Testis (tissue), 3 donors: ENCODE data around the gene SPDYE18. TPM values are rescaled to one million over a fixed set of nuclear protein-coding genes. Genes with fewer than 3 reads are reported as not detected.
"Not testable (repeated sequence)": the region's sequence is repeated elsewhere in the genome, so short reads cannot be mapped to it uniquely, and the experiment has no call there.

Experiments
- DNase-seq: peaks from one replicate; pipeline ENCODE4 v3.0.0-alpha.2; 2019
- H3K27ac ChIP-seq, 2 donors: fragments of 200-600 bp; sonication (generic); one replicate each; pipeline ENCODE4 v1.5.1; 2019
- H3K27me3 ChIP-seq: fragments of 200-600 bp; sonication (generic); one replicate; pipeline ENCODE4 v1.5.1; 2019
- H3K36me3 ChIP-seq: fragments of 200-600 bp; sonication (generic); one replicate; pipeline ENCODE4 v1.5.1; 2017; ENCODE audit warnings: low read depth; ENCODE audit errors: missing control alignments
- H3K4me1 ChIP-seq: fragments of 200-600 bp; sonication (generic); one replicate; pipeline ENCODE4 v1.5.1; 2019
- H3K4me3 ChIP-seq, 2 donors: fragments of 200-600 bp; sonication (generic); one replicate each; pipeline ENCODE4 v1.5.1; 2017 to 2019
- H3K9me3 ChIP-seq: fragments of 200-600 bp; sonication (generic); one replicate; pipeline ENCODE4 v1.5.1; 2017
- WGBS, 2 donors: methylation state at CpG; one replicate each; pipeline ENCODE4 v1.1.5; 2018; 5-methylcytosine and 5-hydroxymethylcytosine counted together
- intact Hi-C: fragments of 100-400 bp; cut with DNase I; formaldehyde crosslinking; loops from one replicate; pipeline ENCODE4 v1.15.1; 2023; ENCODE audit warnings: low total_unique reads
- polyA plus RNA-seq: library from polyadenylated mRNA; stranded (reverse); fragments of 350-450 nt; fragmentation: Illumina TruSeq; extraction: RNeasy Lipid Tissue Mini Kit (QIAGEN cat#74804); gene quantifications from one replicate; pipeline ENCODE4 v1.2.3, GENCODE V29; 2014; ENCODE audit warnings: low read depth, low replicate concordance; ENCODE audit not compliant: insufficient read depth
- small RNA-seq, 2 donors: library from RNA; depleted of rRNA; stranded (forward); fragments of <200 nt; gene quantifications; one replicate each; pipeline ENCODE3, GENCODE V24; 2016
- total RNA-seq, 2 donors: library from RNA; depleted of rRNA; stranded (reverse); fragments of >200 nt; gene quantifications; one replicate each; pipeline ENCODE4 v1.2.3, GENCODE V29; 2016

The SPDYE18 gene
- total and polyA plus RNA-seq, 3 donors from 2014 or later, result 4.3 to 12.6 (median 12.0) TPM

DNA sequence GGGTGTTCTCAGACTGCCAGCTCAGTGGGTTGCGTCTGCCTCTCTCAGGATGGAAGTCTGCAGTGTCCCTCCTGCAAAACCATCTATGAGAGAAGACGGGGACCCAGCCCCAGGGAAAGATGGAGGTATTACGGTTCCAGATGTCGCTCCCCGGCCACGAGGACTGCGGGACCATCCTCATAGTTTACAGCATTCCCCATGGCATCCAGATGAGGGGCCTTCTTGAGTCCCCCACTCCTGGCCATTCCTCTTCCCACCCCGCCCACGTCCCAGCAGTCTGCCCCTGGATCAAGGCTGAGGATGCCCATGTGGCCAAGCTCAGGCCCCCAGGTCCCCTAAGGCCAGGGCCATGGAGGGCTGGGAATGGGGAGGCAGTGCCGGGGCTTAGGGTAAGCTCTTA is 59.1 kb downstream of the SPDYE18 start:
- WGBS, 2 donors, result 98 to 100% methylated on average over 2 to 4 of the region's 10 CpGs
- H3K4me1 ChIP-seq, H3K27me3 ChIP-seq, H3K4me3 ChIP-seq, DNase-seq, H3K9me3 ChIP-seq, H3K36me3 ChIP-seq, intact Hi-C loops, H3K27ac ChIP-seq: not testable (repeated sequence)

- H3K4me3 ChIP-seq, H3K27me3 ChIP-seq, intact Hi-C loops, H3K27ac ChIP-seq, H3K4me1 ChIP-seq, DNase-seq, H3K36me3 ChIP-seq, H3K9me3 ChIP-seq: not testable (repeated sequence)
- WGBS, 2 donors, result 95% methylated on average over 20 of the region's 21 CpGs; no CpG with 5 or more reads in 1 of the 2 donors
Measured at GRCh38 chr7:77002678-77003233, 59.6 kb downstream of the SPDYE18 start.

DNA sequence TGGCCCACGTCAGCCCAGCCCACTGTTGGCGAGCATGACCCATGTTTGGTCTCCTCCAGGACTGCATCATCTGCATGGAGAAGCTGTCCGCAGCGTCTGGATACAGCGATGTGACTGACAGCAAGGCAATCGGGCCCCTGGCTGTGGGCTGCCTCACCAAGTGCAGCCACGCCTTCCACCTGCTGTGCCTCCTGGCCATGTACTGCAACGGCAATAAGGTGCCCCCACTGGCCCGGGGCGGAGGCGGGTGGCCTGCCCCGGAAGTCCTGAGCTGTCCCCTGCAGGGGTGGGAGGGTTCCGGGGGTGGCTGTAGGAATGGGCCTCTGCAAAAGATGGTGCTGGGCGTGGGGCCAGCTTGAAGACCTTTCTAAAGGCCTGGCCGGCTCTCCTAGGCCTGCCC is 60.3 kb downstream of the SPDYE18 start:
- H3K27ac ChIP-seq, H3K4me1 ChIP-seq, H3K27me3 ChIP-seq, H3K4me3 ChIP-seq, intact Hi-C loops, H3K9me3 ChIP-seq, H3K36me3 ChIP-seq, DNase-seq: not testable (repeated sequence)
- WGBS, 2 donors, result 67 to 81% methylated on average over 6 to 9 of the region's 15 CpGs

Small RNA genes lying within 50 kb of the gene (small RNA-seq; reads per million reads assigned to genes)
- gene RF00019, result 0 reads per million in 2 donors

Other genes with a start within 250 kb of the SPDYE18 start
- not detected for gene SPDYE17, start 30.2 kb downstream of the SPDYE18 start, total RNA-seq
- gene SPDYE17, start 30.2 kb downstream of the SPDYE18 start, polyA plus RNA-seq, result not detected
- 10 to 100 TPM; 34.3 to 35.7 TPM for gene CCDC146, start 60.1 kb upstream of the SPDYE18 start, total RNA-seq
- gene CCDC146, start 60.1 kb upstream of the SPDYE18 start, polyA plus RNA-seq, result 20.9 TPM
- 1 to 10 TPM; 2.0 to 8.4 TPM for gene FGL2, start 137.3 kb upstream of the SPDYE18 start, total RNA-seq
- 18.3 TPM for gene FGL2, start 137.3 kb upstream of the SPDYE18 start, polyA plus RNA-seq